Measurements from ENCODE around the gene NRXN3. TPM values are rescaled to one million over a fixed set of nuclear protein-coding genes. Genes with fewer than 3 reads are reported as not detected.

Gene NRXN3
- total RNA-seq, 1 donor from 2014 or later, result 5.9 TPM

GRCh38 chr14:79325557-79325956, 1155.4 kb downstream of the NRXN3 start:
- no peaks in the 10 kb centered on the region for H3K27me3 Mint-ChIP-seq (ENCODE audit: insufficient read depth, low read depth)
- Histone ChIP-seq H3K36me3 (no peaks in the 10 kb centered on the region), H3K9me3 (ENCODE audit: low read depth) (no peaks in the 10 kb centered on the region), H3K4me2 (no peak overlapping the region), H3K9ac (no peak overlapping the region), H2AFZ (replicated peaks) (no peak overlapping the region), H3K4me1 (no peaks in the 10 kb centered on the region), H3K27me3 (no peaks in the 10 kb centered on the region), H3F3A (ENCODE audit: low read depth) (no peaks in the 10 kb centered on the region), H3K79me2 (ENCODE audit: low read depth) (no peaks in the 10 kb centered on the region), H3K4me3 (no peak overlapping the region), H3K27ac (no peak overlapping the region), H4K20me1 (ENCODE audit: low read depth) (no peaks in the 10 kb centered on the region)
- TF ChIP-seq CTCF (IDR thresholded peaks at IDR 0.05), result no peak
- TF ChIP-seq EZH2 (IDR thresholded peaks at IDR 0.05), result no peak
- no peak for TF ChIP-seq EZH2phosphoT487 (IDR thresholded peaks at IDR 0.05)
- H3K9me3 Mint-ChIP-seq, result peaks cover 3% of the 10 kb centered on the region
- H3K4me1 Mint-ChIP-seq, result no peaks in the 10 kb centered on the region
- H3K36me3 Mint-ChIP-seq, result no peaks in the 10 kb centered on the region
- DNase-seq (ENCODE audit: low spot score), result no peak
- H3K4me3 Mint-ChIP-seq, result no peak overlapping the region
- no peak overlapping the region for H3K27ac Mint-ChIP-seq

GRCh38 chr14:79328863-79329262, 1158.7 kb downstream of the NRXN3 start:
- no peaks in the 10 kb centered on the region for H3K79me2 ChIP-seq (ENCODE audit: low read depth)
- no peaks in the 10 kb centered on the region for H4K20me1 ChIP-seq (ENCODE audit: low read depth)
- Mint-ChIP-seq H3K27me3 (ENCODE audit: insufficient read depth, low read depth) (no peaks in the 10 kb centered on the region), H3K9me3 (peaks cover 3% of the 10 kb centered on the region), H3K27ac (no peak overlapping the region), H3K4me1 (peaks cover 27% of the 10 kb centered on the region), H3K4me3 (no peak overlapping the region), H3K36me3 (no peaks in the 10 kb centered on the region)
- no peaks in the 10 kb centered on the region for H3K27me3 ChIP-seq
- no peaks in the 10 kb centered on the region for H3K36me3 ChIP-seq
- no peak overlapping the region for H3K9ac ChIP-seq
- no peak for DNase-seq (ENCODE audit: low spot score)
- no peak overlapping the region for H3K4me2 ChIP-seq
- H3K4me3 ChIP-seq, result no peak overlapping the region
- H3K4me1 ChIP-seq, result peaks cover 29% of the 10 kb centered on the region
- peaks cover 23% of the 10 kb centered on the region for H3F3A ChIP-seq (ENCODE audit: low read depth)
- TF ChIP-seq EZH2 (IDR thresholded peaks at IDR 0.05) (no peak), CTCF (IDR thresholded peaks at IDR 0.05) (no peak), EZH2phosphoT487 (IDR thresholded peaks at IDR 0.05) (no peak)
- no peaks in the 10 kb centered on the region for H3K9me3 ChIP-seq (ENCODE audit: low read depth)
- H2AFZ ChIP-seq (replicated peaks), result no peak overlapping the region
- H3K27ac ChIP-seq, result no peak overlapping the region

GRCh38 chr14:79331830-79332229, 1161.7 kb downstream of the NRXN3 start:
- Histone ChIP-seq H3K27ac (peak overlapping the region; percentile 91), H3K4me1 (peaks cover 55% of the 10 kb centered on the region), H4K20me1 (ENCODE audit: low read depth) (no peaks in the 10 kb centered on the region), H2AFZ (replicated peaks) (no peak overlapping the region), H3K79me2 (ENCODE audit: low read depth) (no peaks in the 10 kb centered on the region), H3K4me3 (no peak overlapping the region), H3K27me3 (no peaks in the 10 kb centered on the region), H3K9ac (no peak overlapping the region), H3K9me3 (ENCODE audit: low read depth) (no peaks in the 10 kb centered on the region), H3K36me3 (no peaks in the 10 kb centered on the region), H3K4me2 (peak overlapping the region; percentile 63), H3F3A (ENCODE audit: low read depth) (peaks cover 37% of the 10 kb centered on the region)
- no peak overlapping the region for H3K4me3 Mint-ChIP-seq
- no peak overlapping the region for H3K27ac Mint-ChIP-seq
- H3K36me3 Mint-ChIP-seq, result no peaks in the 10 kb centered on the region
- H3K9me3 Mint-ChIP-seq, result peaks cover 7% of the 10 kb centered on the region
- no peaks in the 10 kb centered on the region for H3K27me3 Mint-ChIP-seq (ENCODE audit: insufficient read depth, low read depth)
- TF ChIP-seq EZH2phosphoT487 (IDR thresholded peaks at IDR 0.05) (no peak), CTCF (IDR thresholded peaks at IDR 0.05) (no peak), EZH2 (IDR thresholded peaks at IDR 0.05) (no peak)
- no peak for DNase-seq (ENCODE audit: low spot score)
- peaks cover 32% of the 10 kb centered on the region for H3K4me1 Mint-ChIP-seq
